Measurements from ENCODE around the gene PLXDC2.

Gene PLXDC2

GRCh38 chr10:19817231-19817933, 1.1 kb downstream of the PLXDC2 start:
- DNase-seq = peak in 1 of 2 donors; percentile 12

GRCh38 chr10:19818876-19819275, 2.6 kb downstream of the PLXDC2 start:
- DNase-seq = no peak

- DNase-seq = no peak
Measured at GRCh38 chr10:19819419-19820033, 3.3 kb downstream of the PLXDC2 start.

- peak in 1 of 2 donors; percentile 17 for DNase-seq
Measured at GRCh38 chr10:19824381-19825342, 8.4 kb downstream of the PLXDC2 start.

- DNase-seq = peak in 1 of 2 donors; percentile 44
Measured at GRCh38 chr10:19825700-19826099, 9.5 kb downstream of the PLXDC2 start.

- DNase-seq = no peak
Measured at GRCh38 chr10:19826712-19827111, 10.5 kb downstream of the PLXDC2 start.

- DNase-seq = no peak
Measured at GRCh38 chr10:19828278-19829049, 12.2 kb downstream of the PLXDC2 start.

GRCh38 chr10:19832699-19833098, 16.5 kb downstream of the PLXDC2 start:
- no peak for DNase-seq

- DNase-seq = no peak
Measured at GRCh38 chr10:19833170-19833824, 17.1 kb downstream of the PLXDC2 start.

GRCh38 chr10:19835952-19836351, 19.7 kb downstream of the PLXDC2 start:
- no peak for DNase-seq

GRCh38 chr10:19839090-19839489, 22.9 kb downstream of the PLXDC2 start:
- DNase-seq = no peak

- DNase-seq = no peak
Measured at GRCh38 chr10:19839552-19839951, 23.3 kb downstream of the PLXDC2 start.

GRCh38 chr10:19840776-19841175, 24.5 kb downstream of the PLXDC2 start:
- no peak for DNase-seq

- DNase-seq = no peak
Measured at GRCh38 chr10:19843487-19843886, 27.3 kb downstream of the PLXDC2 start.

- no peak for DNase-seq
Measured at GRCh38 chr10:19845503-19846368, 29.5 kb downstream of the PLXDC2 start.

GRCh38 chr10:19847321-19847720, 31.1 kb downstream of the PLXDC2 start:
- DNase-seq = no peak

- DNase-seq = no peak
Measured at GRCh38 chr10:19848226-19848985, 32.2 kb downstream of the PLXDC2 start.

GRCh38 chr10:19853831-19854230, 37.6 kb downstream of the PLXDC2 start:
- DNase-seq = no peak

GRCh38 chr10:19857876-19858275, 41.6 kb downstream of the PLXDC2 start:
- DNase-seq = no peak

GRCh38 chr10:19860107-19860506, 43.9 kb downstream of the PLXDC2 start:
- DNase-seq = no peak

Measured in CD4-positive, alpha-beta T cell treated with Interleukin-4 for 1 hour (primary cell).